ENCODE data around the gene SLC6A3.
A peak's percentile ranks its signal among the peaks of the same experiment; 100 is the strongest.

Gene SLC6A3

DNA sequence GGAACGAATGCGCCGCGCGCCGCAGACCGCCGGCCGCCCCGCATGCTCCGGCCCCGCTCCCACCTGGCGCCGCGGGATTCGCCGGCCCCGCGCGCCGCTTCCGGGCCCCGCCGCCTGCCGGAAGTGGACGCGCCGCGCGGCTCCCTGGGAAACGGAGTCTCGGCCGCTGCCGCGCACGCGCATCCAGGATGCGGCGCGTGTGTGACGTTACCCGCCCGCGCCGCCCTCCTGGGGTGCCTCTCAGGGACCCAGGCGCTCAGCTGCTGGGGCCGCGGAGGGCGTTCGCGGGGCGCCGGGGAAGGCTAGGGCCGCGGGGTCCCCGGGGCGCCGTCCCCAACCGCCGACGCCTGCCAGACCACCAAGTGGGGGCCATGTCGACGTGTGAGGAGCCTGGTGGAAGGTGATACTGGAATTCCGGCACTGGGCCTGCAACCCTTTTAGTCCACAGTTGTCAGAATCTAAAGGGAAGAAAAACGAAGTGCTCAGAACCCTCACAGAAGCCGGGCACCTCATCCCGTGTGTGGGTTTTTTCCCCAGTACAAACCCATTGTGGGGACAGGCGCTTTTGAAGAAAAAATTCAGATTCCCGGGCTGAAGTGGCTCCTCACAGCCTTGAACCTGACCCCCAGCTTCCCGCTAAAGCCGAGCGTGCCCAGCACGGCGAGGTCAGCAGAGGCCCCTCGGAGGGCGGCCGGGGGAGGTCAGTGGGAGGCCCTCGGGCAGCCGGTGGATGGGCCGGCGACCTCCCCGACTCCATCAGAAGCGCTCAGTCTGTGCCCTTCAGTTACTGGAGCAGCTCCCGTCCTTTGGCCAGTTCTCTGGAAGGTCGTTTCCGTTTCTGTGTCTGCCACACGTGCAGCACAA lies 100.0 kb downstream of the SLC6A3 start, which contains the start of gene CLPTM1L:
Gene CLPTM1L, minus strand, starts transcription at position 125 of the 864 bp plus-strand sequence. CDS start 258 bp downstream, outside the sequence.
- DNase-seq: peak; percentile 97

DNA sequence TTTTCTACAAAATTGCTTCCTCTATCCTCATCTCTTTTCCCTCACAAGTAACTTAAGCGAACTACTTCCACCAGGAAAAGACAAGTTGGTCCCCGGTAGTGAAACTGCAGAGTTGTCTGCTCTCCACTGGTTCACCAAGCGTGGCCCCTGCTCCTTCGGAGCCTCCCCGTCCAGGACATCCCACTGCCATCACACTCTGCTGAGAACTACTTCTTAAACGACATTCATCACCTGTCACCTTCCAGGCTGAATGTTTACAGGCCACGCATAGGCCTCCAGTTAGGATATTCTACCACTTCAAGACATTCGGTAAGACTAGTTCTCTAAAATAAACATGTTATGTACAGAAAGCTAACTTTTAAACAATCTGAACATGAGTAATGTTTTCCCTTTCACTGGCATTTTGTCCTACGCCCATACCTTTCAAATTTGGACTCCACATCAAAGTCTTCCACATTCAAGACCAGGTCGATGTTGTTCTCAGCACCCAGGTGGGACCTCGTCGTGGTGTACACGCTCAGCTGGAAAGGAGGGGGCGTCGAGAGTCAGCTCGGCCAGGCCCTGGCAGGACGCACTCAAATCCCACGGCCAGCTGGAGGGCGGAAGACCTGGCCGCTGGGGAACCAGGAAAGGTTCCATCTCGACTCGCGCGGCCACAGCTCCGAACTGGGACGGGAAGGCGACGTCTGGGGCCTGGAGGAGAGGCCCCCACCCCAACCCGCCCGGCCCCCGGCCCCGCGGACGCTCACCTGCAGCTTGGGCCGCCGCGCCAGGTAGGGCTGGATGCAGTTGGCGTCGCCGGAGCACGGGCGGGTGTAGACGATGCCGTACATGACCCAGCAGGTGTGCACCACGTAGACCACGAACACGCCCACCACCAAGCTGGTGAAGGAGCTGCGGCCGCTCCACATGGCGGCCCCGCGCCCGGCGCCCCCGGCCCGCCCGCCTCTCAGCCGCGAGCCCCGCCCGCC lies 101.0 kb downstream of the SLC6A3 start:
- DNase-seq: peak; percentile 73

DNA sequence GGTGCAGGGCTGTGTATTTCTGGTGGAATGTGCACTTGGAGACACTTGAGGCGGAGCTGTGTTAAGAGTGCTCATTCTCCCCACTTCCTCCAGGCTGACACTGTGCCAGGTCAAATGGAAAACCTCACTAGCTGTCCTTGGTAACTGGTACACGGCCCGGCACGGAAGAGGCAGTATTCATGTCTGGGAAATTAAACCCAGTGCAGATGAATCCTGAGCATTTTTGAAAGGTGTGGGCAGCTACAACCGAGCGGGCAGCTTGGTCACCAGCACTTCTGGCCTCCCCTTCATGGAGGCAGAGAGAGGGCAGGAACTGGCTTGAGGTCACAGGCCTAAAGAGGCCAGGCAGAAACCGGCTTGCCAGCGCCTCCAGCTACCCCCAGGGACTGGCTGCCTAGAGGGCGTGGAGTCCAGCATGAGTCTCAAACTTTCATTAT lies 101.9 kb downstream of the SLC6A3 start:
- no peak for DNase-seq

Measured in DMS53 (cell line).